HepG2 (cell line): ENCODE measurements around the gene ARAP1. TPM values are rescaled to one million over a fixed set of nuclear protein-coding genes. Genes with fewer than 3 reads are reported as not detected.
A peak's percentile ranks its signal among the peaks of the same experiment; 100 is the strongest.

Source experiments
- AGO1 ChIP-seq: fragments of 200-400 bp; formaldehyde crosslinking; IDR thresholded peaks from 2 replicates; pipeline ENCODE4 v1.6.1; 2017; ENCODE audit warnings: mild to moderate bottlenecking, low read depth, low read length, moderate library complexity; ENCODE audit not compliant: poor library complexity, severe bottlenecking
- ARID2 ChIP-seq: sonication (generic); formaldehyde crosslinking; IDR thresholded peaks from 2 replicates; pipeline ENCODE4 v1.8.1; 2022; ENCODE audit warnings: mild to moderate bottlenecking, missing genetic modification reagents, borderline replicate concordance
- ATF2 ChIP-seq: sonication (generic); formaldehyde crosslinking; IDR thresholded peaks from 2 replicates; pipeline ENCODE4 v1.4.0; 2020; ENCODE audit warnings: missing genetic modification reagents
- EED ChIP-seq: sonication (generic); formaldehyde crosslinking; IDR thresholded peaks from 2 replicates; pipeline ENCODE4 v1.5.0; 2020; ENCODE audit warnings: mild to moderate bottlenecking, missing genetic modification reagents
- KLF12 ChIP-seq: sonication (generic); formaldehyde crosslinking; IDR thresholded peaks from 2 replicates; pipeline ENCODE4 v1.4.0; 2020; ENCODE audit warnings: missing genetic modification reagents, borderline replicate concordance
- MAFK ChIP-seq, 2 experiments: IDR thresholded peaks in 1 of 2; conservative IDR thresholded peaks in 1 of 2; 2 replicates each; pipeline ENCODE4 v1.6.1; 2011; ENCODE audit warnings: improper control_type of control experiment in 2 of 2, low read length in 2 of 2
- POLR2AphosphoS5 ChIP-seq: IDR thresholded peaks from 2 replicates; pipeline ENCODE4 v1.6.1; 2012; ENCODE audit warnings: low read depth, low read length
- RBAK ChIP-seq: sonication (generic); formaldehyde crosslinking; IDR thresholded peaks from 2 replicates; pipeline ENCODE4 v1.5.1; 2020; ENCODE audit warnings: mild to moderate bottlenecking, missing genetic modification reagents
- SCMH1 ChIP-seq: sonication (generic); formaldehyde crosslinking; IDR thresholded peaks from 2 replicates; pipeline ENCODE4 v1.9.0; 2021; ENCODE audit warnings: missing genetic modification reagents, mild to moderate bottlenecking, borderline replicate concordance
- TARDBP ChIP-seq: sonication (generic); formaldehyde crosslinking; IDR thresholded peaks from 2 replicates; pipeline ENCODE4 v1.8.0; 2022; ENCODE audit warnings: mild to moderate bottlenecking, missing genetic modification reagents
- TIGD3 ChIP-seq: sonication (generic); formaldehyde crosslinking; IDR thresholded peaks from 2 replicates; pipeline ENCODE4 v1.5.1; 2020; ENCODE audit warnings: mild to moderate bottlenecking, missing genetic modification reagents, borderline replicate concordance
- ZNF280D ChIP-seq: sonication (generic); formaldehyde crosslinking; IDR thresholded peaks from 2 replicates; pipeline ENCODE4 v1.5.1; 2020; ENCODE audit warnings: mild to moderate bottlenecking, missing genetic modification reagents
- ZNF317 ChIP-seq: sonication (generic); formaldehyde crosslinking; IDR thresholded peaks from 2 replicates; pipeline ENCODE4 v1.5.0; 2020; ENCODE audit warnings: mild to moderate bottlenecking, missing genetic modification reagents
- ZNF878 ChIP-seq: sonication (generic); formaldehyde crosslinking; IDR thresholded peaks from 2 replicates; pipeline ENCODE4 v1.8.1; 2023; ENCODE audit warnings: mild to moderate bottlenecking, missing genetic modification reagents, moderate library complexity
- polyA plus RNA-seq, 8 experiments: library from polyadenylated mRNA; depleted of rRNA in 3 of 8; stranded (reverse) in 7 of 8; unstranded in 1 of 8; fragments of >200 nt; fragmentation: Illumina TruSeq in 4 of 8; extraction: Trizol in 4 of 8; gene quantifications; 2 replicates each; pipeline versions ENCODE4 v1.2.1 to v1.2.3, GENCODE V29; 2011 to 2016; ENCODE audit warnings: low read depth in 4 of 8, missing spikeins in 1 of 8, mixed read lengths in 1 of 8; ENCODE audit not compliant: insufficient read depth in 1 of 8
- total RNA-seq, 5 experiments: library from RNA; depleted of rRNA; stranded (reverse); fragments of >200 nt; fragmentation: Illumina TruSeq; extraction: Trizol; gene quantifications; 2 replicates each; pipeline ENCODE4 v1.2.3, GENCODE V29; 2016; ENCODE audit warnings: low read depth in 1 of 5
- TF ChIP-seq, protein P1 (sequence below): sonication (generic); formaldehyde crosslinking; IDR thresholded peaks from 2 replicates; pipeline ENCODE4 v1.5.1; 2020; ENCODE audit warnings: mild to moderate bottlenecking, moderate library complexity, missing genetic modification reagents
- TF ChIP-seq, protein P2 (sequence below): sonication (generic); formaldehyde crosslinking; IDR thresholded peaks from 2 replicates; pipeline ENCODE4 v1.4.0; 2020; ENCODE audit warnings: missing genetic modification reagents, borderline replicate concordance
- TF ChIP-seq, protein P3 (sequence below): sonication (generic); formaldehyde crosslinking; IDR thresholded peaks from 2 replicates; pipeline ENCODE4 v1.8.0; 2022; ENCODE audit warnings: mild to moderate bottlenecking, missing genetic modification reagents

Gene ARAP1
- total and polyA plus RNA-seq, 2 of the 13 experiments (the other 11 are each of a cell fraction or from before 2014, with no cell fraction given), result 43.2 to 55.5 TPM

- TF ChIP-seq, protein P1, sequence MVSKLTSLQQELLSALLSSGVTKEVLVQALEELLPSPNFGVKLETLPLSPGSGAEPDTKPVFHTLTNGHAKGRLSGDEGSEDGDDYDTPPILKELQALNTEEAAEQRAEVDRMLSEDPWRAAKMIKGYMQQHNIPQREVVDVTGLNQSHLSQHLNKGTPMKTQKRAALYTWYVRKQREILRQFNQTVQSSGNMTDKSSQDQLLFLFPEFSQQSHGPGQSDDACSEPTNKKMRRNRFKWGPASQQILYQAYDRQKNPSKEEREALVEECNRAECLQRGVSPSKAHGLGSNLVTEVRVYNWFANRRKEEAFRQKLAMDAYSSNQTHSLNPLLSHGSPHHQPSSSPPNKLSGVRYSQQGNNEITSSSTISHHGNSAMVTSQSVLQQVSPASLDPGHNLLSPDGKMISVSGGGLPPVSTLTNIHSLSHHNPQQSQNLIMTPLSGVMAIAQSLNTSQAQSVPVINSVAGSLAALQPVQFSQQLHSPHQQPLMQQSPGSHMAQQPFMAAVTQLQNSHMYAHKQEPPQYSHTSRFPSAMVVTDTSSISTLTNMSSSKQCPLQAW (CRISPR knock-in tag), result peak; percentile 79
- TF ChIP-seq, protein P2, sequence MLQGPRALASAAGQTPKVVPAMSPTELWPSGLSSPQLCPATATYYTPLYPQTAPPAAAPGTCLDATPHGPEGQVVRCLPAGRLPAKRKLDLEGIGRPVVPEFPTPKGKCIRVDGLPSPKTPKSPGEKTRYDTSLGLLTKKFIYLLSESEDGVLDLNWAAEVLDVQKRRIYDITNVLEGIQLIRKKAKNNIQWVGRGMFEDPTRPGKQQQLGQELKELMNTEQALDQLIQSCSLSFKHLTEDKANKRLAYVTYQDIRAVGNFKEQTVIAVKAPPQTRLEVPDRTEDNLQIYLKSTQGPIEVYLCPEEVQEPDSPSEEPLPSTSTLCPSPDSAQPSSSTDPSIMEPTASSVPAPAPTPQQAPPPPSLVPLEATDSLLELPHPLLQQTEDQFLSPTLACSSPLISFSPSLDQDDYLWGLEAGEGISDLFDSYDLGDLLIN, result no peak
- TF ChIP-seq MAFK (conservative IDR thresholded peaks at IDR 0.05 in 1 of 2, IDR thresholded peaks at IDR 0.05 in 1 of 2; ENCODE audit: low read length in 2 of 2) (no peak), ZNF878 (0 out of 2 replicates have a peak, but pooled peaks have one; percentile 3), AGO1 (no peak), ATF2 (CRISPR knock-in tag) (peak; percentile 69), EED (CRISPR knock-in tag) (no peak), RBAK (CRISPR knock-in tag) (no peak), SCMH1 (no peak), KLF12 (no peak), ZNF317 (no peak; the same call in 1 of the 2 replicates), TARDBP (CRISPR knock-in tag) (peak; percentile 62; the same call in 1 of the 2 replicates), ARID2 (CRISPR knock-in tag) (no peak), ZNF280D (CRISPR knock-in tag) (peak; percentile 68; the same call in 1 of the 2 replicates), TIGD3 (CRISPR knock-in tag) (no peak), POLR2AphosphoS5 (peak; percentile 53)
- TF ChIP-seq, protein P3, sequence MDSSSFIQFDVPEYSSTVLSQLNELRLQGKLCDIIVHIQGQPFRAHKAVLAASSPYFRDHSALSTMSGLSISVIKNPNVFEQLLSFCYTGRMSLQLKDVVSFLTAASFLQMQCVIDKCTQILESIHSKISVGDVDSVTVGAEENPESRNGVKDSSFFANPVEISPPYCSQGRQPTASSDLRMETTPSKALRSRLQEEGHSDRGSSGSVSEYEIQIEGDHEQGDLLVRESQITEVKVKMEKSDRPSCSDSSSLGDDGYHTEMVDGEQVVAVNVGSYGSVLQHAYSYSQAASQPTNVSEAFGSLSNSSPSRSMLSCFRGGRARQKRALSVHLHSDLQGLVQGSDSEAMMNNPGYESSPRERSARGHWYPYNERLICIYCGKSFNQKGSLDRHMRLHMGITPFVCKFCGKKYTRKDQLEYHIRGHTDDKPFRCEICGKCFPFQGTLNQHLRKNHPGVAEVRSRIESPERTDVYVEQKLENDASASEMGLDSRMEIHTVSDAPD, result 0 out of 2 replicates have a peak, but pooled peaks have one; percentile 8
Measured at GRCh38 chr11:72787216-72788104, 35.3 kb upstream of the ARAP1 start (continued).
